ENCODE measurements around the gene ZNF304. TPM values are rescaled to one million over a fixed set of nuclear protein-coding genes. Genes with fewer than 3 reads are reported as not detected.

The ZNF304 gene
- 8.6 and 8.9 TPM in 2 replicates for total RNA-seq

DNA sequence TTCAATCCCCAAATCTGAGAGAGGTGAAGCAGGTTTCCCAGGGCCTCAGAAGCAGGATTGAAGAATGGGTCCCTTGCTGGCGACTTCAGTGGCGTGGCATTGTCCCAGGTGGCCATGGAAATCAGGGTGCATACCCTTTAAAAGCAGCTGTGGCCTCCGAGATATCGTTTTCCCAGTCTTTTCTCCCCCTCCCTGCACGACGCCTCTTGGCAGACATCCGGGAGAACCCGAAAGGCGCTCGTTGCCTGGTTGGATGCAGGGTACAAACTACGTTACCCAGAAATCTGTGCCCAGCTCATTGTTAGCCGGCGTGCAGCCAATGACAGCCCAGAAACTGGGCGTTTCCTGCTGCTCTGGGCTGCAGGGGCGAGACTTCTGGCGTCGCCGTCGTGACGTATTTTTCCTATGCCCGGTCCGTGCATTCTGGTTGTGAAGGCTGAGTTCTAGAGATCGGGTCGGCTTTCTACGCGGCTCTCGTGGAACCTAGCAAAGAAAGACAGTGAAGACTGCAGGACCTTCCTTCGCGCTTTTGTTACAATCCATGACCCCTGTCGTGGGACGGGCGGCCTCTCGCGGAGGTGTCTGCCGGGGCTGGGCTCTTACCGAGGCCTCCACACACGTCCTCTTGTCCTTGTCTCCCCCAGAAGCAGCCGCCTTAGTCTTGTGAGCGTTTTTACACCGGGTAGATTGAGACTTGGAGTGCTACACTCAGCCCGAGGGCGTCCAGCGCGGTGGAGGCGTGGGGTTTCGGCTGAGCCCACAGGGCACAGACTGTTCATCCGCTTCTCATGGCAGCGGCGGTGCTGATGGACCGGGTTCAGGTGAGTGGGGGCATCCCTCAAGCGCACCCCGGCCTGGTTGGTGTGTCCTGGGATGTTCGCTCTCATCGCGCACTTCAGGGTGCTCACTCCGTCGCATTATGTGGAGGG, at the start of gene ZNF304:
ZNF304 (plus strand) TSS at position 395 of the 929 bp plus-strand sequence; CDS start at position 789, 394 bp downstream.

DNA sequence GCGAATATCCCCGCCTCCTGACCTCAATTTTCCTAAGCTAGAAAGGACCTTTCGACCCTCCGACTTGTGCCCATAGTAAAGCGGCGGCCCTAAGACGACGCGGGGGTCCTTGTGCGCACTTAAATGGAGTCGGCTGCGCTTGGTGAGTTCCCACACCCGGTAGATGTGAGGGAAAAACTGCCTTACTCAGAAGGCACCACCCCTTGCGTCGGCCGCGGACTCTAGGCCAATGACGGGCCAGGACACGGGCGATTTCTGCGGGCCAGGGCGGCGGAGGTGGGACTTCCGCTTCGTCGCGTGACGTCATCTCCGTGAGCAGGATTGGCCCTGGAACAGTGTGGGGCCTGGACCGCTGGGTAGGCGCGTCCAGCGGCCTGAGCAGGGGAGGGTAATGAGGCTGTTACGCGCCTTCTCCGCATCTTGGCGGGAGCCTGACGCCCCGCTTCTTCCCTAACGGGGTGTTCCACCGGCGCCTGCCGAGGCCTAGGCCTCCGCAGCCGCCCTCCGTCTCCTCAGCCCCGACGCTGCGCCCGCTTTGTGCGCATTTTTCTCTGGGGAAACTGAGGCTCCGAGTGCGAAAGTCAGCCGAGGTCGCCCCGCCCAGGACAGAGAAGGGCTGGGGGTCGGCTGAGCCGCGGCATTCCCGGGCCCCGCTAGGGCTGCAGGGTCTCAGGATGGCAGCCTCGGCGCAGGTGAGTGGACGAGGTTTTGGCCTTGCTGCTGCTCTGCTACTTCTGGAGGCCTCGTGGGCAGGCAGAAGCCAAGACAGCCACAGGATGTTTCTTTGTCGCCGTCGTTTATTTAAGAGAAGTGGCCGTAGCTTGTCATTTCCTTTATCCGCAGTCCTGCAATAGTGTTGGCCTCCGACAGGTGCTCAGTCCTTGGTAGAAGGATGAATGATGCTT, 30.6 kb upstream of the ZNF304 start, which contains the start of gene ZNF543:
ZNF543 (plus strand) TSS at position 293 of the 905 bp plus-strand sequence; CDS start at position 675, 382 bp downstream.

DNA sequence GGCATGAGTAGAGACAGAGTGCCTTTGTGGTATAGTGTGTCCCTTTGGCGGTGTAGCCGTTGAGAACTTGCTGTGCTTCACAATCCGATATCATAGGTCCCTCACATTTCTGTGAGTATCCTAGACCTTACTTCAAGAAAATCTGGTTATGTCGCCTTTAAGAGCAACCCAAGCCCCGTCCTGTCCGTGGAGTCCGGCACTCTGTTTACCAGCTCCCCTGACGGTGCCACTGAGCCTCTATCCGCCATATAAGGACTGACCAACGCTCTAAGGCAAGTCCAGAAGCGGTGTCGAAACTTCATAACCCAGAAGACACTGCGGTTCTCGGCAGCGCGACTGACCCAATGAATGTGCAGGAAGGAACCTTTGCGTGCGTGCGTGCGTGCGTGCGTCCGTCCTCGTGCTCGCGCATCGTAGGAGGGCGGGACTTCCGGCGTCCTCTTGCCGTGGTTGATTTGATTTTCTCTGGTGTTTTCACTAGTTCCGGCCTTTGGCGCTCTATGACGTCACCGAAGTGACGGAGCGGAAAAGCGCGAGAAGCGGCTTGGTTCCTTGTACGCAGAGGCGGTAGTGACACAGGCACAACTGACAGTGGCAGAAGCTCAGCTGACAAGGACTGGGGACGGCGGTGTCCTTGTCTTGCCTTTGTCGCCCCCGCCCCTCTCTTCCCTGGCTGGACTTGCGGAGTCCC, 12.1 kb downstream of the ZNF304 start, which contains the start of the genes TRAPPC2B and ZNF547:
TRAPPC2B (plus strand) TSS at position 555 of the 691 bp plus-strand sequence. CDS start 1,283 bp downstream, outside the sequence.
ZNF547 (plus strand) TSS at position 555 of the 691 bp plus-strand sequence. CDS start 5,005 bp downstream, outside the sequence.

DNA sequence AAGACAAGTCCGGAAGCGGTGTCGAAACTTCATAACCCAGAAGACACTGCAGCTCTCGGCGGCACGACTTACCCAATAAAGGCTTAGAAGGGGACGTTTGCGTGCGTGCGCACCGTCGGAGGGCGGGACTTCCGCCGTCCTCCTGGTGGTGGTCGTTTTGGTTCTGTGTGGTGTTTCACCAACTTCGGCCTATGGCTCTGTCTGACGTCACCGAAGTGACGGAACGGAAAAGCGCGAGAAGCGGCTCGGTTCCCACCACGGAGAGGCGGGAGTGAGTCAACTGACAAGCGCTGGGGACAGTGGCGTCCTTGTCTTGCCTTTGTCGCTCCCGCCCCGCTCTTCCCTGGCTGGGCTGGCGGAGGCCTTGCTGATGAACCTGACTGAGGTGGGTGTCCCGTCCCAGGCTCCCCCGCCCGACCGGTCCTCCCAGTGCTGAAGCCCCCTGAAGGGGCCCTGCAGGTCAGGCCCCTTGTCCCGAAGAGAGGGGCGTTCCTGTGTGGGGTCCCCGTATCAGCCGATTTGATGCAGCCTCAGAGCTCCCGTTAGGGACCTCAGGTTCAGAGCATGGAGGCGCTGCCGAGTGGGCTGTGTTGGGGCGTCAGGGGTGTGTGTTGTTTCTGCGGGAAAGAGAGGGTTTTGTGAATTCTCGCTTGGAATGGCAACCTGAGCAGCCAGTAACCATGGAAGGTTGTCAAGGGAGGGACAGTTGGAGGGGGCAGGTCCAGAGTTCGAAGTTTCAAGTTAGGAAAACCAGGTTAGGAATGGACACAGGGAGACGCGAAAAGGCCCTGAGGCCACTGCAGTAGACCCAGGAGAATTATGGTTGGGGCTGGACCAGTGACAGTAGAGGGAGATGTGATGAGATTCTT, 38.9 kb downstream of the ZNF304 start, which contains the start of gene ZNF548:
ZNF548 (plus strand) TSS at position 125 of the 869 bp plus-strand sequence; CDS start at position 371, 246 bp downstream.

Other genes starting within 250 kb of the ZNF304 start
- gene USP29, start 231.3 kb upstream of the ZNF304 start, total RNA-seq = not detected in 2 replicates
- gene ZIM3, start 206.1 kb upstream of the ZNF304 start, total RNA-seq = not detected in 2 replicates
- not detected in 2 replicates for gene DUXA, start 183.8 kb upstream of the ZNF304 start, total RNA-seq
- 35.6 and 51.0 TPM in 2 replicates for gene ZNF264, start 159.8 kb upstream of the ZNF304 start, total RNA-seq
- gene AURKC, start 120.2 kb upstream of the ZNF304 start, total RNA-seq = 0.46 and 1.2 TPM in 2 replicates
- gene ZNF805, start 110.6 kb upstream of the ZNF304 start, total RNA-seq = 44.6 and 50.5 TPM in 2 replicates
- gene ZNF460, start 70.8 kb upstream of the ZNF304 start, total RNA-seq = 119 and 124 TPM in 2 replicates
- 9.5 and 10.1 TPM in 2 replicates for gene ZNF543, start 30.8 kb upstream of the ZNF304 start, total RNA-seq
- 10.0 and 12.2 TPM in 2 replicates for gene TRAPPC2B, start 12.3 kb downstream of the ZNF304 start, total RNA-seq
- 5.3 and 5.4 TPM in 2 replicates for gene ZNF547, start 12.3 kb downstream of the ZNF304 start, total RNA-seq
- gene ZNF548, start 38.6 kb downstream of the ZNF304 start, total RNA-seq = 16.6 and 25.2 TPM in 2 replicates
- 9.8 and 18.7 TPM in 2 replicates for gene ZNF17, start 59.9 kb downstream of the ZNF304 start, total RNA-seq
- 9.2 and 10.6 TPM in 2 replicates for gene ZNF749, start 84.1 kb downstream of the ZNF304 start, total RNA-seq
- gene VN1R1, start 105.9 kb downstream of the ZNF304 start, total RNA-seq = 0.30 and 1.0 TPM in 2 replicates
- 15.7 and 17.4 TPM in 2 replicates for gene ZNF772, start 126.3 kb downstream of the ZNF304 start, total RNA-seq
- gene ZNF419, start 136.5 kb downstream of the ZNF304 start, total RNA-seq = 10.9 and 21.7 TPM in 2 replicates
- gene ZNF773, start 148.7 kb downstream of the ZNF304 start, total RNA-seq = 25.4 and 28.5 TPM in 2 replicates
- 5.3 and 6.2 TPM in 2 replicates for gene ZNF549, start 176.1 kb downstream of the ZNF304 start, total RNA-seq
- gene ZNF550, start 208.6 kb downstream of the ZNF304 start, total RNA-seq = 9.2 and 10.7 TPM in 2 replicates
- gene ZNF416, start 227.6 kb downstream of the ZNF304 start, total RNA-seq = 3.9 and 4.9 TPM in 2 replicates
- gene ZIK1, start 232.9 kb downstream of the ZNF304 start, total RNA-seq = 3.9 and 6.2 TPM in 2 replicates
- 2.1 and 3.0 TPM in 2 replicates for gene ZNF530, start 248.6 kb downstream of the ZNF304 start, total RNA-seq

Measured in smooth muscle cell of the umbilical artery (primary cell).